HG03060 (cell line): ENCODE measurements around the gene FBXL5.
"Not testable (repeated sequence)": the region's sequence is repeated elsewhere in the genome, so short reads cannot be mapped to it uniquely, and the experiment has no call there.

Experiments used
- ATAC-seq: cut with Tn5 transposase; IDR thresholded peaks from one replicate; pipeline ENCODE4 v1.9.1; 2021; ENCODE audit warnings: low read depth, moderate number of reproducible peaks; ENCODE audit not compliant: unreplicated experiment

Gene FBXL5

DNA sequence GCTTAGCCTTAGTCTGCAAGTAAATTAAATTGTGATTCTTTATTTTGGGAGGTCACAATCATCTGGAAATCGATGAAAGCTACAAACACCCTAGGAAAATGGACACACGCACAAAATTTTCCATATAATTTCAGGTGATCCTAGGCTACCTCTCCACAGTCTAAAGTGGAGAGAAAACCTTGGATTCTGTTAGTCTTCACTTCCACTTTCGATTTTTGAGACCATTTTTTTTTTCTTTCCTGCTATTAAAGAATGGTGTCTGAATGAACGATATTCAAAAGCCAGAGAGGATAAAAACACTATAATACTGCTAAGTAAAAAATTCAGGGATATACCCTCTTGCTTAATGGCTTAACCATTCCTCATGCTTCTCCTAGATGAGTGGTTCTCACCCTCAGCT lies 1.7 kb downstream of the FBXL5 start:
- ATAC-seq: no peak

DNA sequence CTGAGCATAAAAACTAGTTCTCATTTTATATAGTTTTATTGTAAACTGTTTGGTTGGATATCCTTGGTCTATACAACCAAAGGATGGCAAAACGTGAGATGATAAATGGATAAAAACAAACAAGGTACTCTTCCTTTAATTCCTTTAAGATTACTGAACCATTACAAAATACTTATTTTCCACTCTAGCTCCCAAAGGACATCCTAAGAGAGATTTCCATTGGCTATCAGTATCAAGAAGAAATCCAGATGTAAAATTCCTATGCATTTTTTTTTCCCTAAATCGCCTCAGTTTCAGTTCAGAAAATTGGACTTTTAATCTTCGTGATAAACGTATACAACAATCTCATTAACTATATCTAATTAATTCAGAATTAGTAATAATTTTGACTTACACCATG lies 2.3 kb downstream of the FBXL5 start:
- no peak for ATAC-seq

DNA sequence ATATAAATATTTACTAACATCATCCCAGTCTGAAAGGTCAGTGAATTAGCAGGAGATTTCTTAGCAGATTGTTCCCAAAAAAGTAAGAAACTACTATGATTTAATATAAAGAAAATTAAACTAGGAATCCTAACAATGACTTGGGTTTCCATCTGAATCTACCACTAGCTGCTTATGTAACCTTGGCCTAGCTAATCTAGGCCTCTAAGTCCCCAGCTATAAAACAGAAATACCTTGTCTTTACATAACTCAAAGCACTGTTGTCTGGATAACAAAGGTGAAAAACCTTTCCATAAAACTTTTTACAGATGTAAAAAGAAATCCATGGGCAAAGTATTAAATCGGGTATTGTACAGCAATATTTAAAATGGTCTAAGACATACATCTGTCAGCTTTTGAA lies 3.0 kb downstream of the FBXL5 start:
- ATAC-seq: no peak

DNA sequence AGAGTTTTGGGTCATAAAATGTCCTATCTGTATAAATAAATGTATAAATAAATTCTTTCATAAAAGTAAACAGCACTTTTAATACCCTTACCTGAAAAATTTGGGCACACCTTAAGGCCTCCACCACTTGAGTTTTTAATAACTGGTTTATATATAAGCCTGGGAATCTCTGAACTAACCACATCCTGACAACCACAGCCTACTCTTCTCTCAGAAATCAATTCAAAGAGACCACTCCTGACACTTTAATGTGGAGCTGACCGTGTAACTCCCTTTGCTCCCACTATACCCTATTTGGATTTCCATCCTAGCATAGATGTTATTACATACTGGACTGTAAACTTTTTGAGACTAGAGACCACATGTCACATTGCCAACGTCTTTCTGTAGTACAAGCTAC lies 3.5 kb downstream of the FBXL5 start:
- ATAC-seq: no peak

DNA sequence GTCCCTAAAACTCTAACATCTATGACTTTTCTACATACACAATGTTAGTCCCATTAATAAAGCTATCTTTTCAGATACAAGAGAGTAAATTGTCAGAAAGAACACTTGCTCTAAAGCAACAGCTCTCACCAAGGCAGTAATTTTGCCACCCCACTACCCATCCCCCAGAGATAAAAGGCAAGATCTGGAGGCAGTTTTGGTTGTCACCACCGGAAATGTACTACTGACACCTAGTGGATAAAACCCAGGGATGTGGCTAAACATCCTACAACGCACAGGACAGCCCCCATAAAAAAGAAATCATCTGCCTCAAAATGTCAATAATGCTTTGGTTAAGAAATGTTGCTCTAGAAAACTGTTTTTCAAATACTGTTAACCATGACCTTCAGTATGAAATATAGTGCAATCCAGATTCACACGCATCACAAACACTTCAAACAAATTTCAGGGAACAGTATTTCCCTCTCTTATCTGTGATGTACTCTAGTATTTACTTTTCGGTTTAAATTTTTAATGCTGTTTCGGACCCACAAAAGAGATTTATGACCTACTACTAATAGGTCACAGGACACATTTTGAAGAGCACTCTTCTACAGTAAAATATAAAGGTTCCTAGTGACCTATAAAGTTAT lies 5.1 kb downstream of the FBXL5 start:
- peak; percentile 39 for ATAC-seq

DNA sequence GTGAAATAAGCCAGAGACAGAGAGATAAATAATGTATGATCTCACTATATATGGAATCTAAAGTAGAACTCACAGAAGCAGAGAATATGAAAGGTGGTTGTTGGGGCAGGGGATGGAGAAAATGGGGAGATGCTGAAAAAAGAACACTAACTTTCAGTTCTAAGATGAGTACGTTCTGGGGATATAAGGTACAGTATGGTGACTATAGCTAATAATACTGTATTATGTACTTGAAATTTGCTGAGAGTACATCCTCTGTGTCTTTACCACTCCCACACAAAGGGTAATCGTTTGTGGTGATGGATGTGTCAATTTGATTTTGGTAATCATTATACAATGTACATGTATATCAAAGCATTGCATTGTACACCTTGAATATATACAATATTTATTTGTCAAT lies 6.6 kb downstream of the FBXL5 start:
- no peak for ATAC-seq

DNA sequence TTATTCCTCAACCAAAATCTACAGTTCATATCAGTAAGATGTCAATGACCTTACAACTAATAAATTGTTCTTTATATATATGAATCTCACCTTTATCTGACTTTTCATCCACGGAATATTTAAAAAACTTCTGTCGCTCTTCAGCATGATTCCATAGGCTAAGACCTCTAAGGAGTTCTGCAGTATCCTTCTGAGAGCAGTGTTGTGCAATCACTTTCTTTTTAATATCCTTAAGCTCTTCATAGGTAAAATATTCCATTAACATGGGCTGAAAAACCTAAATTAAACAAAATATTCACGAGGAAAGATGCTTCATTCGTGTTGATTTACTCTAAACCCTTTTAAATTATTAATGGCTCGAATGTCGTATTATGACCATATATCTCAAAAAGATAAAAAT lies 16.7 kb downstream of the FBXL5 start:
- ATAC-seq: no peak

DNA sequence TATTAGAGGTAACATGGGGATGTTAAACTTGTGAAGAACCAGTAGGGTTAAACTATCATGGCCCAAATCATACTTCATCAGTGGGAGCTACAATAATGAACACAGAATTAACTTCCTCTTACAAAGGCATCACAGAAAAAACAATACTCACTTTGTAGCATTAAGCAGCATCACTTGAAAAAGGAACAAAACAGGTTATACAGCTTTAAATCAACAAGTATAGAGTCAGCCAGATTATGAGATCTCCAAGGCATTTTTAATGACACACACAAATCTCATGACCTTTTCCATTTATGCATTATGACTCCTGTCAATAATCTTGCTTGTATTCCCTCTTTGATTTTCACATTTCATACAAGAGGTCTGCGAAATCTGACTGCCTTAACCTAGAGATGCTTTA lies 18.3 kb downstream of the FBXL5 start:
- no peak for ATAC-seq

DNA sequence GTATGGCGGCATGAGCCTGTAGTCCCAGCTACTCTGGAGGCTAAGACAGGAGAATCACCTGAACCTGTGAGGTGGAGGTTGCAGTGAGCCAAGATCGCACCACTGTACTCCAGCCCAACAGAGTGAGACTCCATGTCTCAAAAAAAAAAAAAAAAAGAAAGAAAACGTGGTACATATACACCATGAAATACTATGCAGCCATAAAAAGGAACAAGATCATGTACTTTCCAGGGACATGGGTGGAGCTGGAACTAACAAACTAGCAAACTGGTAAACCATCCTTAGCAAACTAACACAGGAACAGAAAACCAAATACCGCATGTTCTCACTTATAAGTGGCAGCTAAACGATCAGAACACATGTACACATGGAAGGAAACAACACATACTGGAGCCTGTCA lies 37.8 kb downstream of the FBXL5 start:
- not testable (repeated sequence) for ATAC-seq

DNA sequence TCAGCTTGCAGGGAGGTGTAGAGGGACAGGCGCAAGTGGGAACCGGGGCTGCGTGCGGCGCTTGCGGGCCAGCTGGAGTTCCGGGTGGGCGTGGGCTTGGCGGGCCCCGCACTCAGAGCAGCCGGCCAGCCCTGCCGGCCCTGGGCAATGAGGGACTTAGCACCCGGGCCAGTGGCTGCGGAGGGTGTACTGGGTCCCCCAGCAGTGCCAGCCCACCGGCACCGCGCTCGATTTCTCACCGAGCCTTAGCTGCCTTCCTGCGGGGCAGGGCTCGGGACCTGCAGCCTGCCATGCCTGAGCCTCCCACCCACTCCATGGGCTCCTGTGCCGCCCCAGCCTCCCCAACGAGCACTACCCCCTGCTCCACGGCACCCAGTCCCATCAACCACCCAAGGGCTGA lies 40.3 kb downstream of the FBXL5 start:
- ATAC-seq: not testable (repeated sequence)

DNA sequence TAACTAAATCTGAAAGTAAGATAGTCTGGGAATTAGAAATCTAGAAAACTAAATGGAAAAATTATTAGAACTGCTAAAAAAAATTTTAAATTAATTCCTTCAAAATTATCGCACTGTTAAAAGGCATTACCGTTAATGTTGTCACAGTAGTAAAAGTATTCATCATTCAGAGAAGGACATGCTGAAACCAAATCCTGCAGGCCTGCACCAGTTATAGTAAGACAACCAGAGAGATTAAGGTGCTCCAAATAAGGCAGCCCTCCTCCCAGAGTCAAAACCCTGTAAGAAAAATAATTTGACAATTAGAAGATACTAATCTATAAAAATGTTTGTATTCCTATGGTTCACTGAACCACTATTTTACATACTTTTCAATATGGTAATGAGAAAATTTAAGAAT lies 43.0 kb downstream of the FBXL5 start:
- no peak for ATAC-seq

DNA sequence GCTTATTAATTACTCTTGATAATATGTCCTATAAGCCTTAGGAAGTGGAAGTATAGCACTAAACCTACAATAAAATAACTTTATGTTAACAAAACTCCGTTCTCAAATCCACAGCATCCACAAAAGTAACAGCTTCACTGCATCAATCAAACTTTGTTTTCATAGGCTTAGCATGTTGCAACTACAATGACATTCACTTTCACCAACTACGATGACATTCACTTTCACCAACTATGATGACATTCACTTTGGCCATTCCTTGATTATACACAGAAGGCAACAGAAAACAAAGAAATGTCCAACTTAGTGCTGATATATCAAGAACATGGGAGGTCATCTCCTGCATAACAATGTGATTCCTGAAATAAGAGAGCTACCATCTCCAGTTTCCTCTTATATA lies 44.3 kb downstream of the FBXL5 start:
- ATAC-seq: no peak

DNA sequence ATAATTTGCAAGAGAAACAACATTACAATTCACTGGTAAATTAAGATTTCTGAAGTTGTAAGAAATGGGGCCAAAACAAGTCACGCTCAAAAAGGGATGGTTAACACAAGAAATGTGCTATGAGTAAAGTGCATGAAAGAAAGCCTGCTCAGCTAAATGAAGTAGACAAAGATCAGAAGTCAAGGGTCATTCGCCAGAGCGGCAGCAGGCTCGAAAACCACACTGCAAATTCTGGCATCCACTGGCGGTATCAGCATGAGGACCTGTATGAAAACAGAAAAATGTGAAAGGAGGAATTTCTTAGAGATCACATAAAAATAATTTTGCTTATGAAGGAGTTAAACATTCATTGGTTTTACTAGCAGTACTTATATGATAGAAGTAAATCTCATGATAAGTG lies 49.6 kb downstream of the FBXL5 start:
- ATAC-seq: no peak

DNA sequence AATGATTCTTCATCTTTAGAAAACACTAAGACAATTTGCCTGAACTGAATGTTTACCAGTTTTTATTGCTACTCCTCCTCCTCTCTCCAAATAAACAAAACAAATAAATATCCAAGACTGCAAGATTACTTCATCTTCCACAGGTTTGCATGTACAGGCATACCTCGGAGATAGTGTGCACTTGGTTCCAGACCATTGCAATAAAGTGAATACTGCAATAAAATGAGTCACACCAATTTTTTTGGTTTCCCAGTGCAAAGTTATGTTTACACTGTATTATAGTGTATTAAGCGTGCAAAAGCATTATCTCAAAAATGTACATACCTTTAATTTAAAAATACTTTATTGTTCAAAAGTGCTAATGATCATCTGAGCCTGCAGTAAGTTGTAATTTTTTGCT lies 53.3 kb downstream of the FBXL5 start:
- ATAC-seq: no peak

DNA sequence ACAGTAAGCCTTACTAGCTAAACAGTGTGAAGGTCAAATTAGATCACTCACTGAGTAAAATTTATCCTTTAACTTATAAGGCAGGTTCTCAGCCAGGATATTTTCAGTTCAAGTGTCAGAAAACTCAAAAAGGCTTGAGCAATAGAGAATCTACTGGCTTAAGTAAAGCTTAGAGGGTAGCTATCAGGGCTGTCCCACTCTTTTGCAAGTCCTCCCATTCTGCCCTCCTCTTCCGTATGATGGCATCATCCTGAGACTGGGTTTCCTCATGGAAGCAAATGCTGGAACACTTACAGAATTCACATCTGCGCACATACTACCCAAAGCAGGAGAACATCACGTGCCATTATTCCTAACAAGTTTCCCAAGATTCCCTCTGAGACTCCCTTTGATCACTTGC lies 55.0 kb downstream of the FBXL5 start:
- ATAC-seq: no peak

DNA sequence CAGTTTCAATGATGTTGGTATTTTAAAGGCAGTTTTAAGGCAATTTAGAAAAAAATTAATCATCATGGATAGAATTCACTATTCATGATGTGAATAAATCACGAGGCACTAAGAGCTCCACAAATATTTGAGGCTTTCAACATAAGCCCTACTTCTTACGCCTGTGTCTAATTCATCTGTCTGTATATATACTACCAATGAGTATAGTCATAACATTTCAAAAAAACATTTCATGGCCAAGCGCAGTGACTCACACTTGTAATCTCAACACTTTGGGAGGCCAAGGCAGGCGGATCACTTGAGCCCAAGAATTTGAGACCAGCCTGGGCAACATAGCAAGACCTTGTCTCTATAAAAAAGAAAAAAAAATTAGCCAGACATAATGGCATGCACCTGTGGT lies 56.5 kb downstream of the FBXL5 start:
- no peak for ATAC-seq

DNA sequence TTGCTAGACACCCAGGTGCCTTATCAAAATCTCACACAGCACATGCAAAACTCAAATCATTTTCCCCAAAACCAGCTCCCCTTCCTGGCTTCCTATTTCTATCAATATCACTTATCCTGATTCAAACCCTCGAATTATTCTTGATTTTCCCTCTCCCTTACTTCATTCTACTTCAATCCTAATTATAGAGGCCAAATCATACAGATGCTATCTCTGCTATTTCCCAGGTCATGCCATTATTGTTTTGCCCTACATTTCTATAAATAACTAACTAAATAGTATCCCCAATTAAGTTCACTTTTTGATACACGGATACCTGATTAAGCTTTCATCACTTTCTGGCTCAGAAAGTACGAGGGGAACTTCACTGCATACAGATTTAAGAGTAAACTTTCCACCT lies 62.4 kb downstream of the FBXL5 start:
- ATAC-seq: no peak

DNA sequence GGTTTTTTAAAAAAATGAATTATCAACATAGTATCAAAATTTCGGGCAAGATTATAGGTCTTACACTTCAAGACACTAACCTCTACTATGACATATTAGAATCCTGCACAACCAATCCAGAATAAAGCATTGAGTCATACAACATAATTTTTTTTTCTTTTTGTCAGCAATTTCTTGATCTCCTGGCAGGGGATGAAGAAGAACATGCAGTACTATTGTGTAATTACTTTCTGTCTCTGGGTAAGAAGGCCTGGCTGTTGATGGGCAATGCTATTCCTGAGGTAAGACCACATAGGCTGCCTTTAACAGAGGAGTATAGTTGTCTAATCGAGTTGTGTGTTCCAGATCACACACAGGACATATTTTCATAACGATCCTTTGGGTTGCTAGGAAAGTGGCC lies 67.5 kb downstream of the FBXL5 start:
- ATAC-seq: no peak

DNA sequence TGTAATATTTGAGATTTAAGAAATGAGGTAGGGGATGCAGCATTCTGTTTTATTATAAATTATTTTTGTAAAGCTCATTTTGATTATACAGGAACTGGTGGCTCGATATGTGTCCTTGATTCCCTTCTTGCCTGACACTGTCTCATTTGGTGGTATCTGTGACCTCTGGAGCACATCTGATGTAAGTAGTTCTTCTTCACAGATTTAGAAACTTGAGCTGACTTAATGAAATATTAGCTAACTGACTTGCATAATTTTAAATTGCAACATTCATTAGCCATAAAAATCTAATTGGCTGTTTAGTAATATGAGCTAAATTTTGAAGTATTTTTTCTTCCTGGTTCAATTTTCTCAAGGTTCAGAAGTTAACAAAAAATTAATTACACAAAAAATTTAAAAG lies 69.1 kb downstream of the FBXL5 start:
- no peak for ATAC-seq

DNA sequence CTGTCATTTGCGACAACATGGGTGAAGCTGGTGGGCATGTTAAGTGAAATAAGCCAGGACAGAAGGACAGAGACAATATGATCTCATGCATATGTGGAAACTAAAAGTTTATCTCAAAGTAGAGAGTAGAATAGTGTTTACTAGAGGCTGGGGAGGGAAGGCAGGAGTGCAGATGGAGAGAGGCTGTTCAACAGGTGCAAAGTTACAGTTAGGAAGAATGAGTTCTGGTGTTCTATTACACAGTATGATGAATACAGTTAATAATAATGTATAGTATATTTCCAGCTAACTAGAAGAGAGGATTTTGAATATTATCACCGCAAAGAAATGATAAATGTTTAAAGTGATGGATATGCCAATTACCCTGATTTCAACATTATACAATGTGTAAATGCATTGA lies 69.8 kb downstream of the FBXL5 start:
- no peak for ATAC-seq

DNA sequence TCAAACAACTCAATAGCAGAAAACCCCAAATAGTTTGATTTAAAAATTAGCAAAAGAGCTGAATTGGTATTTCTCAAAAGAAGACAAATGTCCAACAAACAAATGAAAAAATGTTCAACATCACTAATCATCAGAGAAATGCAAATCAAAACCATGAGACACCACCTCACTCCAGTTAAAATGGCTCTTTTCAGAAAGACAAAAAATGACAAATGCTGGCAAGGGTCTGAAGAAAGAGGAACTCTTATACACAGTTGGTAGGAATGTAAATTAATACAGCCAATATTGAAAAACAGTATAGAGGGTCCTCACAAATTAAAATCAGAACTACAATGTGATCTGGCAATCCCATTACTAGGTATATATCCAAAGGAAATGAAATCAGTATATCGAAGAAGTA lies 70.4 kb downstream of the FBXL5 start:
- no peak for ATAC-seq

DNA sequence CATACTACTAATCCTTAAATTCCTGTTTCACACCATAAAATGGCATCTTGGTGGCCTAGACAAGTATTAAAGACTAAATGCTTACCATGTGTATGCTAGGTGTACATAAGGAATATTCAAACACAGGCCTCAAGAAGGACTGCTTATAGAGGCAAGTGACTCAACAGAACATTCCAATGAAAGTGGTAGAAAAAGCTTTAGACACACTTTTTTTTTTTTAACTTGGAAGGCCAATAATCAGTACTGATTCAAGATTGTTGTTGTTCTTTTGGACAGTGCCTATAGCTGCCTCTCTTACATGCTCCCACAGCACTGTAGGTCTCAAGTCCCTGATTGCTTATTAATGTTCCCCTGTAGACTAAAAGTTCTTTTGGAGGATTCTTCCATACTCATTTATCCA lies 77.6 kb downstream of the FBXL5 start:
- no peak for ATAC-seq

DNA sequence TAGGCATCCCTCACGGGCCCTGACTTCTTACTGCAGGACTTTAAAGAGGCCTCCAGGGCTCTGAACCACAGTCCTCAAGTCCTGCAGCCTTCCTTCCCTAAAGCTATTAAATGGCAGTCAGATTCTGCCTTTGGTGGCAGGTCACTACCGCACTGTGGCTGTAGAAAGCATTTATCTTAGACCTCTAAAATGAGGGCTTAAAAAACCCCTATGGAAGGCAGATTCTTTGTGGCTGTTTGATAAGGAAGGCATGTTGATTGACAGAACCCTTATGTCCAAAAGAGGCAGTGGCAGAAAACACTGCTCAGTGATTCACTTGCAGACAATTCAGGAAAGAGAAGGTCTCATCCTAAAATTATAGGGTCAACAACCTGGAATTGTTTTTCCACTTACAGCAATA lies 79.2 kb downstream of the FBXL5 start:
- ATAC-seq: no peak
